ENCODE results near the gene NTM. TPM values are rescaled to one million over a fixed set of nuclear protein-coding genes. Genes with fewer than 3 reads are reported as not detected.

Gene NTM
- total RNA-seq, 1 experiment from 2014 or later: 9.9 TPM

- H3K4me3 Mint-ChIP-seq: no peak overlapping the region
- no peak overlapping the region for H3K14ac ChIP-seq (ENCODE audit: insufficient read depth, low read length)
- H4K91ac ChIP-seq (ENCODE audit: insufficient read length, low read depth, low read length): no peak overlapping the region
- no peak overlapping the region for H2BK12ac ChIP-seq (ENCODE audit: insufficient read length, low read depth, low read length)
- H3K4me2 ChIP-seq (ENCODE audit: insufficient read depth, insufficient read length, low read length): no peak overlapping the region
- H4K5ac ChIP-seq (ENCODE audit: insufficient read length, low read depth, low read length): no peak overlapping the region
- no peaks in the 10 kb centered on the region for H3K27me3 ChIP-seq (ENCODE audit: insufficient read depth, low read length)
- H2BK120ac ChIP-seq (ENCODE audit: low read depth, low read length, poor library complexity, severe bottlenecking): no peak overlapping the region
- H3K4me1 Mint-ChIP-seq: peaks cover 34 to 37% of the 10 kb centered on the region in 2 experiments
- no peaks in the 10 kb centered on the region for H3K23me2 ChIP-seq (ENCODE audit: insufficient read length, low read depth, low read length, poor library complexity, severe bottlenecking)
- H3K79me1 ChIP-seq (ENCODE audit: insufficient read depth, low read depth, low read length, poor library complexity, severe bottlenecking): no peaks in the 10 kb centered on the region
- H3K27me3 Mint-ChIP-seq (ENCODE audit: low read depth): no peaks in the 10 kb centered on the region; the same call in 1 of the 2 replicates
- peaks cover 2 to 6% of the 10 kb centered on the region in 2 experiments; a peak in 3 of 5 replicates for H3K9me3 Mint-ChIP-seq
- TF ChIP-seq, protein P1, sequence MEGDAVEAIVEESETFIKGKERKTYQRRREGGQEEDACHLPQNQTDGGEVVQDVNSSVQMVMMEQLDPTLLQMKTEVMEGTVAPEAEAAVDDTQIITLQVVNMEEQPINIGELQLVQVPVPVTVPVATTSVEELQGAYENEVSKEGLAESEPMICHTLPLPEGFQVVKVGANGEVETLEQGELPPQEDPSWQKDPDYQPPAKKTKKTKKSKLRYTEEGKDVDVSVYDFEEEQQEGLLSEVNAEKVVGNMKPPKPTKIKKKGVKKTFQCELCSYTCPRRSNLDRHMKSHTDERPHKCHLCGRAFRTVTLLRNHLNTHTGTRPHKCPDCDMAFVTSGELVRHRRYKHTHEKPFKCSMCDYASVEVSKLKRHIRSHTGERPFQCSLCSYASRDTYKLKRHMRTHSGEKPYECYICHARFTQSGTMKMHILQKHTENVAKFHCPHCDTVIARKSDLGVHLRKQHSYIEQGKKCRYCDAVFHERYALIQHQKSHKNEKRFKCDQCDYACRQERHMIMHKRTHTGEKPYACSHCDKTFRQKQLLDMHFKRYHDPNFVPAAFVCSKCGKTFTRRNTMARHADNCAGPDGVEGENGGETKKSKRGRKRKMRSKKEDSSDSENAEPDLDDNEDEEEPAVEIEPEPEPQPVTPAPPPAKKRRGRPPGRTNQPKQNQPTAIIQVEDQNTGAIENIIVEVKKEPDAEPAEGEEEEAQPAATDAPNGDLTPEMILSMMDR (conservative IDR thresholded peaks at IDR 0.05): no peak
- H3K36me3 Mint-ChIP-seq (ENCODE audit: insufficient read depth in 1 of 3, low read depth in 3 of 3): peaks cover 0 to 5% (median 2%) of the 10 kb centered on the region in 3 experiments; a peak in 2 of 7 replicates
- no peak overlapping the region for H3K23ac ChIP-seq (ENCODE audit: insufficient read length, low read depth, low read length)
- no peak for DNase-seq
- H4K8ac ChIP-seq (replicated peaks; ENCODE audit: insufficient read length, low read depth, low read length): no peak overlapping the region
- no peak overlapping the region for H2AFZ ChIP-seq (ENCODE audit: low read length)
- no peak overlapping the region for H3K56ac ChIP-seq (ENCODE audit: insufficient read length, low read depth, low read length)
- no peaks in the 10 kb centered on the region for H3K9me3 ChIP-seq (ENCODE audit: control insufficient read depth, low read depth, low read length)
- WGBS (ENCODE audit: extremely low coverage, insufficient read length, low lambda C conversion rate): no CpG with 5 or more reads among the region's 10 CpGs
- H2BK15ac ChIP-seq (ENCODE audit: low read depth, low read length): no peak overlapping the region
- no peak overlapping the region for H2BK5ac ChIP-seq (ENCODE audit: insufficient read length, low read length)
- no peaks in the 10 kb centered on the region for H3K79me2 ChIP-seq (ENCODE audit: insufficient read depth, low read length)
- H2AK5ac ChIP-seq (ENCODE audit: insufficient read length, low read length): no peak overlapping the region
- peak overlapping the region in 1 of 3 experiments; percentile 79; a peak in 1 of 7 replicates for H3K27ac Mint-ChIP-seq
- no peak overlapping the region for H3K27ac ChIP-seq (ENCODE audit: insufficient read length, low read depth, low read length)
- H4K20me1 ChIP-seq (ENCODE audit: control insufficient read depth, insufficient read depth, insufficient read length): no peaks in the 10 kb centered on the region
- no peak overlapping the region for H3K9ac ChIP-seq (ENCODE audit: extremely low read depth, insufficient read length, low read length)
- no peak overlapping the region for H3T11ph ChIP-seq (ENCODE audit: low read length)
- H2BK20ac ChIP-seq (ENCODE audit: low read depth, low read length, poor library complexity, severe bottlenecking): no peak overlapping the region
- H3K4me1 ChIP-seq (ENCODE audit: insufficient read depth, low read length): peaks cover 2% of the 10 kb centered on the region; the same call in 1 of the 2 replicates
- no peak overlapping the region for H3K4ac ChIP-seq (ENCODE audit: low read depth, low read length)
- H3K18ac ChIP-seq (ENCODE audit: insufficient read length, low read depth, low read length): no peak overlapping the region
Measured at GRCh38 chr11:132103021-132103420, 732.6 kb downstream of the NTM start.
